ENCODE results near the gene ATF7IP. TPM values are rescaled to one million over a fixed set of nuclear protein-coding genes. Genes with fewer than 3 reads are reported as not detected.
"Not testable (repeated sequence)": the region's sequence is repeated elsewhere in the genome, so short reads cannot be mapped to it uniquely, and the experiment has no call there.

Gene ATF7IP
- total RNA-seq, 3 donors from 2014 or later (not counting 1 experiment from before 2014, with no cell fraction given): 161 to 180 (median 173) TPM

DNA sequence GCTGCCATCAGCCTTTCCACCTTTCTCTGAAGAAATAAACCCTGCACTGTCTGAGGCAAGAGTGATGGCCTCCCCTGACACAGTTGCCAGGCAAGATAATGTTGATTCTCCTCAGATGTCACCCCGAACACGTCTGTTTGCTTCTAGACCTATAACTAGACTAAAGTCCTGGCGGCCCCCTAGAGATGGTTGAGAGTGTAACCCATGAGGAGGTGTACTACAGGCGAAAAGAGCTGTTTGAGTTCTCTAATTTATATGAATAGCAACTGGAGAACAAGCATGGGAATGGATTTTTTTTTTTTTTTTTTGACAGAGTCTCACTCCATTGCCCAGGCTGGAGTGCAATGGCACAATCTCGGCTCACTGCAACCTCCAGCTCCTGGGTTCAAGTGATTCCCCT, 33.0 kb upstream of the ATF7IP start:
- DNase-seq (no peak), ATAC-seq (no peak)
- H3K4me3 ChIP-seq (ENCODE audit: low read length): no peak overlapping the region
- no peak overlapping the region for H3K27ac ChIP-seq (ENCODE audit: low read length)
- H3K36me3 ChIP-seq (ENCODE audit: control insufficient read depth, insufficient read depth, low read length): no peaks in the 10 kb centered on the region
- no peak for TF ChIP-seq CTCF (IDR thresholded peaks at IDR 0.05)
- H3K4me3 Mint-ChIP-seq: no peak overlapping the region
- peaks cover 13% of the 10 kb centered on the region for H3K36me3 Mint-ChIP-seq
- intact Hi-C loops (cut with micrococcal nuclease): no loop called here
- 97% methylated on average over 5 of the region's 5 CpGs for WGBS (ENCODE audit: insufficient coverage)
- no peaks in the 10 kb centered on the region for H3K27me3 Mint-ChIP-seq (ENCODE audit: low read depth in 2 of 2)
- H3K4me1 ChIP-seq (ENCODE audit: control insufficient read depth, insufficient read depth, low read length): no peaks in the 10 kb centered on the region
- H3K9me3 ChIP-seq (ENCODE audit: control insufficient read depth, insufficient read depth, low read length): peaks cover 14% of the 10 kb centered on the region
- H3K27ac Mint-ChIP-seq: no peak overlapping the region
- H3K9me3 Mint-ChIP-seq: no peaks in the 10 kb centered on the region
- no peaks in the 10 kb centered on the region for H3K27me3 ChIP-seq (ENCODE audit: control insufficient read depth, insufficient read depth, low read length)
- no peaks in the 10 kb centered on the region for H3K4me1 Mint-ChIP-seq

- intact Hi-C loops (cut with micrococcal nuclease): loop anchor here (10.0 kb wide), 1 partner anchor 46 kb away; no protein-coding TSS in a partner anchor
- DNase-seq: no peak
- Histone ChIP-seq H3K27ac (ENCODE audit: low read length) (no peak overlapping the region), H3K27me3 (ENCODE audit: control insufficient read depth, insufficient read depth, low read length) (no peaks in the 10 kb centered on the region), H3K36me3 (ENCODE audit: control insufficient read depth, insufficient read depth, low read length) (no peaks in the 10 kb centered on the region), H3K9me3 (ENCODE audit: control insufficient read depth, insufficient read depth, low read length) (peaks cover 11% of the 10 kb centered on the region), H3K4me3 (ENCODE audit: low read length) (no peak overlapping the region), H3K4me1 (ENCODE audit: control insufficient read depth, insufficient read depth, low read length) (no peaks in the 10 kb centered on the region)
- Mint-ChIP-seq H3K27me3 (ENCODE audit: low read depth in 2 of 2) (no peaks in the 10 kb centered on the region), H3K36me3 (peaks cover 23% of the 10 kb centered on the region), H3K4me1 (no peaks in the 10 kb centered on the region), H3K9me3 (peaks cover 8 to 12% of the 10 kb centered on the region in 2 donors), H3K4me3 (no peak overlapping the region), H3K27ac (no peak overlapping the region)
- ATAC-seq: no peak
- TF ChIP-seq CTCF (IDR thresholded peaks at IDR 0.05): no peak
Measured at GRCh38 chr12:14340371-14340770, 25.1 kb upstream of the ATF7IP start.

- H3K36me3 ChIP-seq (ENCODE audit: control insufficient read depth, insufficient read depth, low read length); H3K4me1 ChIP-seq (ENCODE audit: control insufficient read depth, insufficient read depth, low read length); H3K9me3 Mint-ChIP-seq; H3K4me1 Mint-ChIP-seq; H3K27ac Mint-ChIP-seq; H3K27me3 ChIP-seq (ENCODE audit: control insufficient read depth, insufficient read depth, low read length); ATAC-seq; H3K27me3 Mint-ChIP-seq (ENCODE audit: low read depth in 2 of 2); H3K4me3 Mint-ChIP-seq; H3K27ac ChIP-seq (ENCODE audit: low read length); intact Hi-C loops (cut with micrococcal nuclease); H3K4me3 ChIP-seq (ENCODE audit: low read length); DNase-seq: not testable (repeated sequence)
- peaks cover 19% of the 10 kb centered on the region for H3K9me3 ChIP-seq (ENCODE audit: control insufficient read depth, insufficient read depth, low read length)
- 89% methylated on average over 4 of the region's 4 CpGs for WGBS (ENCODE audit: insufficient coverage)
- peaks cover 12% of the 10 kb centered on the region for H3K36me3 Mint-ChIP-seq
Measured at GRCh38 chr12:14351524-14351923, 14.0 kb upstream of the ATF7IP start.

- H3K4me1 ChIP-seq (ENCODE audit: control insufficient read depth, insufficient read depth, low read length); H3K27me3 Mint-ChIP-seq (ENCODE audit: low read depth in 2 of 2); intact Hi-C loops (cut with micrococcal nuclease); H3K27ac ChIP-seq (ENCODE audit: low read length); H3K4me3 ChIP-seq (ENCODE audit: low read length); H3K27me3 ChIP-seq (ENCODE audit: control insufficient read depth, insufficient read depth, low read length); H3K4me3 Mint-ChIP-seq; ATAC-seq; H3K27ac Mint-ChIP-seq; H3K9me3 Mint-ChIP-seq; H3K4me1 Mint-ChIP-seq; DNase-seq; H3K36me3 ChIP-seq (ENCODE audit: control insufficient read depth, insufficient read depth, low read length): not testable (repeated sequence)
- peaks cover 19% of the 10 kb centered on the region for H3K9me3 ChIP-seq (ENCODE audit: control insufficient read depth, insufficient read depth, low read length)
- H3K36me3 Mint-ChIP-seq: peaks cover 12% of the 10 kb centered on the region
- 100% methylated on average over 1 of the region's 1 CpG for WGBS (ENCODE audit: insufficient coverage)
Measured at GRCh38 chr12:14352066-14352465, 13.4 kb upstream of the ATF7IP start.

DNA sequence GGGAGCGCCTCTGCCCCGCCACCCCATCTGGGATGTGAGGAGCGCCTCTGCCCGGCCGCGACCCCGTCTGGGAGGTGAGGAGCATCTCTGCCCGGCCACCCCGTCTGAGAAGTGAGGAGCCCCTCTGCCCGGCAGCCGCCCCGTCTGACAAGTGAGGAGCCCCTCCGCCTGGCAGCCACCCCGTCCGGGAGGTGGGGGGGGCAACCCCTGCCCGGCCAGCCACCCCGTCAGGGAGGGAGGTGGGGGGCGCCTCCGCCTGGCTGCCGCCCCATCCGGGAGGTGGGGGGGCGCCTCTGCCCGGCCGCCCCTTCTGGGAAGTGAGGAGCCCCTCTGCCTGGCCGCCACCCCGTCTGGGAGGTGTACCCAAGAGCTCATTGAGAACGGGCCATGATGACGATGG, 10.8 kb upstream of the ATF7IP start:
- peaks cover 19% of the 10 kb centered on the region for H3K9me3 ChIP-seq (ENCODE audit: control insufficient read depth, insufficient read depth, low read length)
- H3K4me3 Mint-ChIP-seq; H3K4me3 ChIP-seq (ENCODE audit: low read length); H3K9me3 Mint-ChIP-seq; H3K4me1 Mint-ChIP-seq; H3K27ac Mint-ChIP-seq; H3K27ac ChIP-seq (ENCODE audit: low read length); H3K27me3 Mint-ChIP-seq (ENCODE audit: low read depth in 2 of 2); ATAC-seq; H3K36me3 ChIP-seq (ENCODE audit: control insufficient read depth, insufficient read depth, low read length); H3K27me3 ChIP-seq (ENCODE audit: control insufficient read depth, insufficient read depth, low read length); H3K4me1 ChIP-seq (ENCODE audit: control insufficient read depth, insufficient read depth, low read length); intact Hi-C loops (cut with micrococcal nuclease); DNase-seq: not testable (repeated sequence)
- WGBS (ENCODE audit: insufficient coverage): 95% methylated on average over 20 of the region's 28 CpGs
- peaks cover 12% of the 10 kb centered on the region for H3K36me3 Mint-ChIP-seq
